ENCODE results near the gene SLC2A6. TPM values are rescaled to one million over a fixed set of nuclear protein-coding genes. Genes with fewer than 3 reads are reported as not detected.

The SLC2A6 gene
- total RNA-seq, 1 experiment from 2014 or later, result 18.7 TPM

DNA sequence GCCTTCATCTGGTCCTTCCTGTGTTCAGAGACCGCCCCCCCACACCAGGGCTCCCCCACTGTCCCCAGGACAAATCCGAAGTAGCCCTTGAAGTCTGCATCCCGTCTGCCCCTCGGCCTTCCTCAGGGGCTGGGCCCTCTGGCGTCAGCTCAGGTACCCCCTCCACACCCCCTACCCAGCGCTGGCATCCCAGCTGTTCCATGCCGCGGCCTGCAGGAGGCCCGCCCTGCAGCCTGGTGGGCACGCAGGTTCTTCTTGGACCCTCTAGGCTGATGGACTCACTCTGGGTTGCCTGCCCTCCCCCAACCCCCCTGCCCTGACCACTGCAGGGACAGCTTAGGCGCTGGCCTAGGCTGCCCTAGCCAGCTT lies 6.6 kb downstream of the SLC2A6 start:
- H3K18ac ChIP-seq (ENCODE audit: insufficient read length, low read depth, low read length), result no peak overlapping the region
- no peak overlapping the region for H3K23ac ChIP-seq (ENCODE audit: insufficient read length, low read depth, low read length)
- H3K4me2 ChIP-seq (ENCODE audit: insufficient read depth, insufficient read length, low read length), result no peak overlapping the region
- WGBS (ENCODE audit: extremely low coverage, insufficient read length, low lambda C conversion rate), result no CpG with 5 or more reads among the region's 11 CpGs
- H3K27ac ChIP-seq (ENCODE audit: insufficient read length, low read depth, low read length), result no peak overlapping the region
- H3K36me3 Mint-ChIP-seq (ENCODE audit: insufficient read depth in 1 of 3, low read depth in 3 of 3), result peaks cover 11 to 20% (median 12%) of the 10 kb centered on the region in 3 experiments; a peak in 6 of 7 replicates
- no peak overlapping the region for H2BK15ac ChIP-seq (ENCODE audit: low read depth, low read length)
- H2BK120ac ChIP-seq (ENCODE audit: low read depth, low read length, poor library complexity, severe bottlenecking), result no peak overlapping the region
- no peaks in the 10 kb centered on the region for H3K9me3 ChIP-seq (ENCODE audit: control insufficient read depth, low read depth, low read length)
- H4K91ac ChIP-seq (ENCODE audit: insufficient read length, low read depth, low read length), result no peak overlapping the region
- H3K4me1 Mint-ChIP-seq, result no peaks in the 10 kb centered on the region
- no peaks in the 10 kb centered on the region for H3K23me2 ChIP-seq (ENCODE audit: insufficient read length, low read depth, low read length, poor library complexity, severe bottlenecking)
- no peaks in the 10 kb centered on the region for H3K9me3 Mint-ChIP-seq
- no peak overlapping the region for H3T11ph ChIP-seq (ENCODE audit: low read length)
- H2BK12ac ChIP-seq (ENCODE audit: insufficient read length, low read depth, low read length), result no peak overlapping the region
- H4K8ac ChIP-seq (replicated peaks; ENCODE audit: insufficient read length, low read depth, low read length), result no peak overlapping the region
- no peak overlapping the region for H3K9ac ChIP-seq (ENCODE audit: extremely low read depth, insufficient read length, low read length)
- H3K4me3 Mint-ChIP-seq, result no peak overlapping the region
- TF ChIP-seq, protein P1, sequence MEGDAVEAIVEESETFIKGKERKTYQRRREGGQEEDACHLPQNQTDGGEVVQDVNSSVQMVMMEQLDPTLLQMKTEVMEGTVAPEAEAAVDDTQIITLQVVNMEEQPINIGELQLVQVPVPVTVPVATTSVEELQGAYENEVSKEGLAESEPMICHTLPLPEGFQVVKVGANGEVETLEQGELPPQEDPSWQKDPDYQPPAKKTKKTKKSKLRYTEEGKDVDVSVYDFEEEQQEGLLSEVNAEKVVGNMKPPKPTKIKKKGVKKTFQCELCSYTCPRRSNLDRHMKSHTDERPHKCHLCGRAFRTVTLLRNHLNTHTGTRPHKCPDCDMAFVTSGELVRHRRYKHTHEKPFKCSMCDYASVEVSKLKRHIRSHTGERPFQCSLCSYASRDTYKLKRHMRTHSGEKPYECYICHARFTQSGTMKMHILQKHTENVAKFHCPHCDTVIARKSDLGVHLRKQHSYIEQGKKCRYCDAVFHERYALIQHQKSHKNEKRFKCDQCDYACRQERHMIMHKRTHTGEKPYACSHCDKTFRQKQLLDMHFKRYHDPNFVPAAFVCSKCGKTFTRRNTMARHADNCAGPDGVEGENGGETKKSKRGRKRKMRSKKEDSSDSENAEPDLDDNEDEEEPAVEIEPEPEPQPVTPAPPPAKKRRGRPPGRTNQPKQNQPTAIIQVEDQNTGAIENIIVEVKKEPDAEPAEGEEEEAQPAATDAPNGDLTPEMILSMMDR (conservative IDR thresholded peaks at IDR 0.05), result no peak
- no peak overlapping the region for H3K56ac ChIP-seq (ENCODE audit: insufficient read length, low read depth, low read length)
- no peaks in the 10 kb centered on the region for H3K27me3 Mint-ChIP-seq (ENCODE audit: low read depth)
- H3K27me3 ChIP-seq (ENCODE audit: insufficient read depth, low read length), result no peaks in the 10 kb centered on the region
- no peak overlapping the region for H4K5ac ChIP-seq (ENCODE audit: insufficient read length, low read depth, low read length)
- no peaks in the 10 kb centered on the region for H4K20me1 ChIP-seq (ENCODE audit: control insufficient read depth, insufficient read depth, insufficient read length)
- H3K4ac ChIP-seq (ENCODE audit: low read depth, low read length), result no peak overlapping the region
- H2AK5ac ChIP-seq (ENCODE audit: insufficient read length, low read length), result no peak overlapping the region
- no peak overlapping the region for H3K27ac Mint-ChIP-seq
- H2BK5ac ChIP-seq (ENCODE audit: insufficient read length, low read length), result no peak overlapping the region
- no peak overlapping the region for H2BK20ac ChIP-seq (ENCODE audit: low read depth, low read length, poor library complexity, severe bottlenecking)
- no peak overlapping the region for H2AFZ ChIP-seq (ENCODE audit: low read length)
- no peaks in the 10 kb centered on the region for H3K4me1 ChIP-seq (ENCODE audit: insufficient read depth, low read length)
- H3K79me2 ChIP-seq (ENCODE audit: insufficient read depth, low read length), result no peaks in the 10 kb centered on the region
- no peak for DNase-seq
- H3K14ac ChIP-seq (ENCODE audit: insufficient read depth, low read length), result no peak overlapping the region
- no peaks in the 10 kb centered on the region for H3K79me1 ChIP-seq (ENCODE audit: insufficient read depth, low read depth, low read length, poor library complexity, severe bottlenecking)
